HCT116 (cell line): Measurements from ENCODE around the gene CAPZA2.

ENCODE experiments used
- POLR2A ChIP-seq: IDR thresholded peaks from 2 replicates; pipeline ENCODE4 v1.7.0; 2011; ENCODE audit warnings: borderline replicate concordance; ENCODE audit not compliant: insufficient read depth, insufficient read length; ENCODE audit errors: extremely low read depth
- SP1 ChIP-seq: IDR thresholded peaks from 2 replicates; pipeline ENCODE4 v1.6.1; 2012; ENCODE audit warnings: low read depth
- ZBTB33 ChIP-seq: IDR thresholded peaks from 2 replicates; pipeline ENCODE4 v1.6.1; 2011; ENCODE audit warnings: mild to moderate bottlenecking, low read length, moderate library complexity; ENCODE audit not compliant: insufficient replicate concordance; ENCODE audit errors: extremely low read depth
- ZNF274 ChIP-seq: fragments of 200-500 bp; sonication (Bioruptor generic); IDR thresholded peaks from 2 replicates; pipeline ENCODE4 v1.6.1; 2014; ENCODE audit warnings: mild to moderate bottlenecking, low read depth, low read length, inconsistent platforms
- TF ChIP-seq, protein P1 (sequence below), 3 experiments: fragments of 200-600 bp in 1 of 3; sonication (generic) in 1 of 3; IDR thresholded peaks in 2 of 3; conservative IDR thresholded peaks in 1 of 3; 2 replicates each; pipeline ENCODE4 v1.5.1; 2012 to 2017; ENCODE audit warnings: low read depth in 2 of 3, low read length in 2 of 3, antibody characterized with exemption in 1 of 3, borderline replicate concordance in 1 of 3, control low read depth in 1 of 3, mild to moderate bottlenecking in 1 of 3, mixed read lengths in 1 of 3, mixed run types in 1 of 3, moderate library complexity in 1 of 3; ENCODE audit not compliant: insufficient read depth in 1 of 3
- TF ChIP-seq, protein P2 (sequence below): IDR thresholded peaks from 2 replicates; pipeline ENCODE4 v1.6.1; 2012

DNA sequence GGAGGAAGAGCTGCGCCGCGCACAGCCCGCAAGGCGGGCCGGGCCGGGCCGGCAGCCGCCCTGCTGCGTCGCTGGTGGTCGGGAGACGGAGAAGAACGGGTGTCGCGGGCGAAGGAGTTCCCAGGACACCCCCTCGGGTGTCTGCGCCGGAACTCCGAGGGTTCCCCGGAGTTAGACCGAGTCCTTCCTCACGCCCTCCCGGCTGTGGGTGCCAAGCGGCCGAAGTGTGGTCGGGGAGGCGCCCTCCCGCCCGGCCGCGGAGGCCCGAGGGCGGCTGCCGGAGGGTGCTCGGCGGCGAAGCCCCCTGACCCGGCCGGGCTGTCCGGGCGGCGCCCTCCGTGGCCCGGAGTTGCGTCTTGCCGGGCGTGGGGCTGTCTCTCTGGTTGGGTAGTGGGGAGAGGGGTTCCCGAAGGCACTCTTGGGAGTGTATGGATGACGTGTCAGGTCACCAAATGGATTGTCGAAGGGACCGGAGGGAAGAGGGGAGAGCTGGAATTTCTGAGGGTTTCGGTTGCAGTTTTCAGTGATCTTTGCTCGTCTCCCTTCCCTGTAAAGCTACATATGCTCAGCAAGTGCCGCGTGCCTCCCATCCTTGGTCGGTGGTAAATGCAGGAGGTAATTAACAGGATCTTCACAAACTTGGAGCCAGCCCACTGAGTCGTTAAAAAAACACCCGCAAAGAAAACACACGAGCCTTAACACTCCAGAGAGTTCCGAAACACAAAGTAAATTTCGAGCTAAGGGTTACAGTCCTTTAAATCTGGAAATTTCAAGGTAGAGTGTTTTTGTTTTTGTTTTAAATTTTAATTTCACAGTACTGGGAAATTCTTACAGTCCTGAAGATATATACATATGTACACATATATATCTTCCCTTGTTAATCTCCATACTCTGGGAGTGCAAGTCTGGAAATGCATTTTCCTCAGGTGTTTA, 91.8 kb downstream of the CAPZA2 start:
- TF ChIP-seq, protein P1, sequence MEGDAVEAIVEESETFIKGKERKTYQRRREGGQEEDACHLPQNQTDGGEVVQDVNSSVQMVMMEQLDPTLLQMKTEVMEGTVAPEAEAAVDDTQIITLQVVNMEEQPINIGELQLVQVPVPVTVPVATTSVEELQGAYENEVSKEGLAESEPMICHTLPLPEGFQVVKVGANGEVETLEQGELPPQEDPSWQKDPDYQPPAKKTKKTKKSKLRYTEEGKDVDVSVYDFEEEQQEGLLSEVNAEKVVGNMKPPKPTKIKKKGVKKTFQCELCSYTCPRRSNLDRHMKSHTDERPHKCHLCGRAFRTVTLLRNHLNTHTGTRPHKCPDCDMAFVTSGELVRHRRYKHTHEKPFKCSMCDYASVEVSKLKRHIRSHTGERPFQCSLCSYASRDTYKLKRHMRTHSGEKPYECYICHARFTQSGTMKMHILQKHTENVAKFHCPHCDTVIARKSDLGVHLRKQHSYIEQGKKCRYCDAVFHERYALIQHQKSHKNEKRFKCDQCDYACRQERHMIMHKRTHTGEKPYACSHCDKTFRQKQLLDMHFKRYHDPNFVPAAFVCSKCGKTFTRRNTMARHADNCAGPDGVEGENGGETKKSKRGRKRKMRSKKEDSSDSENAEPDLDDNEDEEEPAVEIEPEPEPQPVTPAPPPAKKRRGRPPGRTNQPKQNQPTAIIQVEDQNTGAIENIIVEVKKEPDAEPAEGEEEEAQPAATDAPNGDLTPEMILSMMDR (IDR thresholded peaks at IDR 0.05 in 2 of 3, conservative IDR thresholded peaks at IDR 0.05 in 1 of 3; ENCODE audit: borderline replicate concordance in 1 of 3, insufficient read depth in 1 of 3, low read depth in 2 of 3, low read length in 2 of 3) = no peak
- TF ChIP-seq SP1 = no peak
- TF ChIP-seq POLR2A = no peak
- no peak for TF ChIP-seq ZNF274
- TF ChIP-seq ZBTB33 = no peak
- TF ChIP-seq, protein P2, sequence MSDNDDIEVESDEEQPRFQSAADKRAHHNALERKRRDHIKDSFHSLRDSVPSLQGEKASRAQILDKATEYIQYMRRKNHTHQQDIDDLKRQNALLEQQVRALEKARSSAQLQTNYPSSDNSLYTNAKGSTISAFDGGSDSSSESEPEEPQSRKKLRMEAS = peak; percentile 44
